Liver (tissue), 9 donors: ENCODE data around the gene TDRD9. TPM values are rescaled to one million over a fixed set of nuclear protein-coding genes. Genes with fewer than 3 reads are reported as not detected.

Experiments used
- DNase-seq: peaks from one replicate; pipeline ENCODE4 v3.0.0-alpha.2; 2017; ENCODE audit warnings: low spot score
- H3K27ac ChIP-seq, 2 donors: one replicate each; pipeline ENCODE4 v1.7.0; 2013; ENCODE audit warnings: inconsistent platforms in 2 of 2, low read length in 2 of 2, control low read depth in 1 of 2, low read depth in 1 of 2, mild to moderate bottlenecking in 1 of 2
- H3K27me3 ChIP-seq, 4 donors: one replicate each; pipeline versions ENCODE4 v1.6.1 to v1.7.0; 2013; ENCODE audit warnings: low read length in 3 of 4, inconsistent platforms in 1 of 4, mild to moderate bottlenecking in 1 of 4, moderate library complexity in 1 of 4; ENCODE audit not compliant: control insufficient read depth in 4 of 4, insufficient read depth in 4 of 4
- H3K36me3 ChIP-seq, 4 donors: one replicate each; pipeline versions ENCODE4 v1.6.1 to v1.7.0; 2013; ENCODE audit warnings: low read length in 3 of 4, mild to moderate bottlenecking in 3 of 4, low read depth in 1 of 4, moderate library complexity in 1 of 4; ENCODE audit not compliant: control insufficient read depth in 4 of 4, insufficient read depth in 3 of 4
- H3K4me1 ChIP-seq, 4 donors: one replicate each; pipeline versions ENCODE4 v1.6.1 to v1.7.0; 2013; ENCODE audit warnings: low read length in 3 of 4, mild to moderate bottlenecking in 3 of 4, moderate library complexity in 1 of 4; ENCODE audit not compliant: control insufficient read depth in 4 of 4, insufficient read depth in 4 of 4
- H3K4me3 ChIP-seq, 3 donors: one replicate each; pipeline versions ENCODE4 v1.6.1 to v1.7.0; 2013; ENCODE audit warnings: low read length in 3 of 3, control low read depth in 1 of 3, low read depth in 1 of 3, mild to moderate bottlenecking in 1 of 3
- H3K9ac ChIP-seq, 2 donors: one replicate each; pipeline ENCODE4 v1.7.0; 2013; ENCODE audit warnings: low read length in 2 of 2, mild to moderate bottlenecking in 2 of 2, moderate library complexity in 2 of 2, control low read depth in 1 of 2, low read depth in 1 of 2
- H3K9me3 ChIP-seq, 4 donors: one replicate each; pipeline versions ENCODE4 v1.6.1 to v1.7.0; 2013; ENCODE audit warnings: low read length in 3 of 4; ENCODE audit not compliant: control insufficient read depth in 4 of 4
- EGR1 ChIP-seq, 2 donors: IDR thresholded peaks; 2 replicates each; pipeline ENCODE4 v1.6.1; 2016 to 2018; ENCODE audit warnings: antibody characterized with exemption in 2 of 2, low read depth in 2 of 2
- HNF4A ChIP-seq, 2 donors: conservative IDR thresholded peaks; 2 replicates each; pipeline ENCODE4 v1.6.1; 2016; ENCODE audit warnings: antibody characterized with exemption in 2 of 2, mild to moderate bottlenecking in 2 of 2
- JUND ChIP-seq, 2 donors: IDR thresholded peaks; 2 replicates each; pipeline ENCODE4 v1.6.1; 2016; ENCODE audit warnings: antibody characterized with exemption in 2 of 2
- RAD21 ChIP-seq, 2 donors: IDR thresholded peaks; 2 replicates each; pipeline ENCODE4 v1.6.1; 2016; ENCODE audit warnings: antibody characterized with exemption in 2 of 2, mild to moderate bottlenecking in 2 of 2
- SP1 ChIP-seq: IDR thresholded peaks from 2 replicates; pipeline ENCODE4 v1.6.1; 2018; ENCODE audit warnings: antibody characterized with exemption, mild to moderate bottlenecking
- TAF1 ChIP-seq: conservative IDR thresholded peaks from 2 replicates; pipeline ENCODE4 v1.6.1; 2016; ENCODE audit warnings: antibody characterized with exemption, mild to moderate bottlenecking
- YY1 ChIP-seq: IDR thresholded peaks from 2 replicates; pipeline ENCODE4 v1.6.1; 2016; ENCODE audit warnings: antibody characterized with exemption, mild to moderate bottlenecking
- WGBS: extraction: QIAGEN DNeasy Blood & Tissue Kit; methylation state at CpG from one replicate; pipeline ENCODE4 v1.1.7; 2013; 5-methylcytosine and 5-hydroxymethylcytosine counted together
- polyA plus RNA-seq, 2 donors: library from polyadenylated mRNA; stranded (reverse) in 1 of 2; unstranded in 1 of 2; fragments of 200-250 nt in 1 of 2; fragments of >200 nt in 1 of 2; fragmentation: Nextera tagmentation in 1 of 2; extraction: Ambion mirVana in 1 of 2; gene quantifications; one replicate each; pipeline versions ENCODE4 v1.2.1 to v1.2.3, GENCODE V29; 2013 to 2015
- total RNA-seq, 2 donors: library from RNA; depleted of rRNA; stranded (reverse); fragments of >200 nt; gene quantifications; one replicate each; pipeline ENCODE4 v1.2.3, GENCODE V29; 2014
- TF ChIP-seq, protein P1 (sequence below): IDR thresholded peaks from 2 replicates; pipeline ENCODE4 v1.6.1; 2016; ENCODE audit warnings: antibody characterized with exemption
- TF ChIP-seq, protein P2 (sequence below): fragments of 150-350 bp; IDR thresholded peaks from 2 replicates; pipeline ENCODE4 v1.5.1; 2017; ENCODE audit warnings: improper control_type of control experiment, low read depth, low read length; ENCODE audit not compliant: missing input control
- TF ChIP-seq, protein P3 (sequence below): IDR thresholded peaks from 2 replicates; pipeline ENCODE4 v1.6.1; 2016; ENCODE audit warnings: antibody characterized with exemption, mild to moderate bottlenecking
- TF ChIP-seq, protein P4 (sequence below): IDR thresholded peaks from 2 replicates; pipeline ENCODE4 v1.6.1; 2016; ENCODE audit warnings: antibody characterized with exemption
- donor health status: healthy.
- donor health status: healthy.
- donor health status: healthy.
- donor health status: healthy.
- donor health status: healthy.

The TDRD9 gene
- total and polyA plus RNA-seq, 4 donors, result 0.12 to 1.0 (median 0.46) TPM

DNA sequence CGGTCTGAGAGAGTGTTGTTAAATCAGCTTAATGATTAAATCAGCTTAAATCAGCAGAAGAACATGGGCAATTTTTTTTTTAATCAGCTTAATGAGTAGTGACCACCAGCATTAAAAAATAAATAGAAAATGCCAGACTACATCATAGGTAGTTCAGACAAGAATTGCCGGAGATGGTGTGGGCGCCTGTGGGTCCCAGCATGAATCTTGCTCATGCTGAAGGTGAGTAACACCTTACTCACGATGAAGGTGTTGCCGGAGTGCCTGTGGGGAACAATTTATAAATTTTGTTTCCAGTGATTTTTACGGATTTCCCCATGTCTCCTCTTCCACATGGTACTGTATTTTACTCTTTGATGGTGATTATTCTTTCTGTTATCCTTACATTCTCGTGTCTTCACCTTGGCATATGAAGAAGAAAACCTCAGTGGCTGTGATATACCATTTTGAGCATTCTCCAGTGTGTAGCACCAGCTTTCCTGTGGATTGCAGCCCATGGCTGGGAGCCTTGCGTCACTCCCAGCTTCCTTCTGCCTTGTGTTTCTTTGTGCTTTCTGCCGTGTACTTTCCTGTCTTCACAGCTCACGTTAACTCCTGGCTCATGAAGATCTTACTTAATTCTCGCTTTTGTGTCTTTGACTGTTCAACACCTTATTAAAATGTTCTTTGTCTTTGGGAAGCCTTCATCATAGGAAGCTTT lies 4.7 kb downstream of the TDRD9 start:
- H3K27ac ChIP-seq, result no peak overlapping the region
- no peaks in the 10 kb centered on the region for H3K27me3 ChIP-seq
- no peaks in the 10 kb centered on the region for H3K4me1 ChIP-seq
- WGBS, result 76% methylated on average over 11 of the region's 11 CpGs
- H3K4me3 ChIP-seq, result no peak overlapping the region
- DNase-seq, result no peak
- TF ChIP-seq RAD21 (IDR thresholded peaks at IDR 0.05), result no peak
- TF ChIP-seq SP1, result no peak
- TF ChIP-seq, protein P1, sequence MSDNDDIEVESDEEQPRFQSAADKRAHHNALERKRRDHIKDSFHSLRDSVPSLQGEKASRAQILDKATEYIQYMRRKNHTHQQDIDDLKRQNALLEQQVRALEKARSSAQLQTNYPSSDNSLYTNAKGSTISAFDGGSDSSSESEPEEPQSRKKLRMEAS, result no peak
- TF ChIP-seq, protein P2, sequence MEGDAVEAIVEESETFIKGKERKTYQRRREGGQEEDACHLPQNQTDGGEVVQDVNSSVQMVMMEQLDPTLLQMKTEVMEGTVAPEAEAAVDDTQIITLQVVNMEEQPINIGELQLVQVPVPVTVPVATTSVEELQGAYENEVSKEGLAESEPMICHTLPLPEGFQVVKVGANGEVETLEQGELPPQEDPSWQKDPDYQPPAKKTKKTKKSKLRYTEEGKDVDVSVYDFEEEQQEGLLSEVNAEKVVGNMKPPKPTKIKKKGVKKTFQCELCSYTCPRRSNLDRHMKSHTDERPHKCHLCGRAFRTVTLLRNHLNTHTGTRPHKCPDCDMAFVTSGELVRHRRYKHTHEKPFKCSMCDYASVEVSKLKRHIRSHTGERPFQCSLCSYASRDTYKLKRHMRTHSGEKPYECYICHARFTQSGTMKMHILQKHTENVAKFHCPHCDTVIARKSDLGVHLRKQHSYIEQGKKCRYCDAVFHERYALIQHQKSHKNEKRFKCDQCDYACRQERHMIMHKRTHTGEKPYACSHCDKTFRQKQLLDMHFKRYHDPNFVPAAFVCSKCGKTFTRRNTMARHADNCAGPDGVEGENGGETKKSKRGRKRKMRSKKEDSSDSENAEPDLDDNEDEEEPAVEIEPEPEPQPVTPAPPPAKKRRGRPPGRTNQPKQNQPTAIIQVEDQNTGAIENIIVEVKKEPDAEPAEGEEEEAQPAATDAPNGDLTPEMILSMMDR, result no peak
- no peak for TF ChIP-seq EGR1 (IDR thresholded peaks at IDR 0.05; ENCODE audit: low read depth in 2 of 2)
- TF ChIP-seq, protein P3, sequence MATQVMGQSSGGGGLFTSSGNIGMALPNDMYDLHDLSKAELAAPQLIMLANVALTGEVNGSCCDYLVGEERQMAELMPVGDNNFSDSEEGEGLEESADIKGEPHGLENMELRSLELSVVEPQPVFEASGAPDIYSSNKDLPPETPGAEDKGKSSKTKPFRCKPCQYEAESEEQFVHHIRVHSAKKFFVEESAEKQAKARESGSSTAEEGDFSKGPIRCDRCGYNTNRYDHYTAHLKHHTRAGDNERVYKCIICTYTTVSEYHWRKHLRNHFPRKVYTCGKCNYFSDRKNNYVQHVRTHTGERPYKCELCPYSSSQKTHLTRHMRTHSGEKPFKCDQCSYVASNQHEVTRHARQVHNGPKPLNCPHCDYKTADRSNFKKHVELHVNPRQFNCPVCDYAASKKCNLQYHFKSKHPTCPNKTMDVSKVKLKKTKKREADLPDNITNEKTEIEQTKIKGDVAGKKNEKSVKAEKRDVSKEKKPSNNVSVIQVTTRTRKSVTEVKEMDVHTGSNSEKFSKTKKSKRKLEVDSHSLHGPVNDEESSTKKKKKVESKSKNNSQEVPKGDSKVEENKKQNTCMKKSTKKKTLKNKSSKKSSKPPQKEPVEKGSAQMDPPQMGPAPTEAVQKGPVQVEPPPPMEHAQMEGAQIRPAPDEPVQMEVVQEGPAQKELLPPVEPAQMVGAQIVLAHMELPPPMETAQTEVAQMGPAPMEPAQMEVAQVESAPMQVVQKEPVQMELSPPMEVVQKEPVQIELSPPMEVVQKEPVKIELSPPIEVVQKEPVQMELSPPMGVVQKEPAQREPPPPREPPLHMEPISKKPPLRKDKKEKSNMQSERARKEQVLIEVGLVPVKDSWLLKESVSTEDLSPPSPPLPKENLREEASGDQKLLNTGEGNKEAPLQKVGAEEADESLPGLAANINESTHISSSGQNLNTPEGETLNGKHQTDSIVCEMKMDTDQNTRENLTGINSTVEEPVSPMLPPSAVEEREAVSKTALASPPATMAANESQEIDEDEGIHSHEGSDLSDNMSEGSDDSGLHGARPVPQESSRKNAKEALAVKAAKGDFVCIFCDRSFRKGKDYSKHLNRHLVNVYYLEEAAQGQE, result no peak
- TF ChIP-seq HNF4A (conservative IDR thresholded peaks at IDR 0.05), result no peak
- TF ChIP-seq, protein P4, sequence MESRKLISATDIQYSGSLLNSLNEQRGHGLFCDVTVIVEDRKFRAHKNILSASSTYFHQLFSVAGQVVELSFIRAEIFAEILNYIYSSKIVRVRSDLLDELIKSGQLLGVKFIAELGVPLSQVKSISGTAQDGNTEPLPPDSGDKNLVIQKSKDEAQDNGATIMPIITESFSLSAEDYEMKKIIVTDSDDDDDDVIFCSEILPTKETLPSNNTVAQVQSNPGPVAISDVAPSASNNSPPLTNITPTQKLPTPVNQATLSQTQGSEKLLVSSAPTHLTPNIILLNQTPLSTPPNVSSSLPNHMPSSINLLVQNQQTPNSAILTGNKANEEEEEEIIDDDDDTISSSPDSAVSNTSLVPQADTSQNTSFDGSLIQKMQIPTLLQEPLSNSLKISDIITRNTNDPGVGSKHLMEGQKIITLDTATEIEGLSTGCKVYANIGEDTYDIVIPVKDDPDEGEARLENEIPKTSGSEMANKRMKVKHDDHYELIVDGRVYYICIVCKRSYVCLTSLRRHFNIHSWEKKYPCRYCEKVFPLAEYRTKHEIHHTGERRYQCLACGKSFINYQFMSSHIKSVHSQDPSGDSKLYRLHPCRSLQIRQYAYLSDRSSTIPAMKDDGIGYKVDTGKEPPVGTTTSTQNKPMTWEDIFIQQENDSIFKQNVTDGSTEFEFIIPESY, result no peak
- H3K9ac ChIP-seq, result no peak overlapping the region
- H3K36me3 ChIP-seq, result no peaks in the 10 kb centered on the region
- peaks cover 0 to 2% (median 0%) of the 10 kb centered on the region in 4 donors for H3K9me3 ChIP-seq

DNA sequence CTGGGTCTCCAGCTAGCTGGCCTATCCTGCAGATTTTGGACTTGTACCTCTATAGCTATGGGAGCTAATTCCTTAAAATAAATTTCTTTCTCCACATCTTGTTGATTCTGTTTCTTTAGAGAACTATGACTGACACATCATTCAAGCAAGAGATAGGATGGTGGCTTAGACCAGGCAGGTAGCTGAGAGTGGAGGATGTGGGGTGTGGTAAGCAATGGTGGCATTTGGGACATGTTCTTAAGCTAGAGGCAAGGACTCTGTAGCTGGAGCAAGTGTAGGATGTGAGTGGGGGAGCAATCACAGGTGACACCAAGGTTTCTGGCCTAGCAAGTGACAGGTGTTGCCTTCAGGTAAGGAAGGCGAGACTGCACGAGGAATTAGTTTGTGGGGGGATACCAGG lies 6.8 kb downstream of the TDRD9 start:
- H3K9me3 ChIP-seq, result no peaks in the 10 kb centered on the region
- TF ChIP-seq YY1, result no peak
- TF ChIP-seq TAF1, result no peak
- no peak for TF ChIP-seq JUND (IDR thresholded peaks at IDR 0.05)
- TF ChIP-seq, protein P4, result no peak
- no peak for TF ChIP-seq HNF4A (conservative IDR thresholded peaks at IDR 0.05)
- TF ChIP-seq EGR1 (IDR thresholded peaks at IDR 0.05; ENCODE audit: low read depth in 2 of 2), result no peak
- 83% methylated on average over 2 of the region's 2 CpGs for WGBS

More for the DNA sequence above, 6.8 kb downstream of the TDRD9 start:
- Histone ChIP-seq H3K4me1 (no peaks in the 10 kb centered on the region), H3K4me3 (no peak overlapping the region), H3K27me3 (peaks cover 0 to 2% (median 0%) of the 10 kb centered on the region in 4 donors), H3K9ac (no peak overlapping the region), H3K36me3 (no peaks in the 10 kb centered on the region), H3K27ac (no peak overlapping the region)
- DNase-seq, result no peak
